ENCODE measurements around the gene RPS6KA2. TPM values are rescaled to one million over a fixed set of nuclear protein-coding genes. Genes with fewer than 3 reads are reported as not detected.

RPS6KA2 gene
- total and polyA plus RNA-seq, 2 experiments from 2014 or later, result 12.5 to 25.3 TPM

GRCh38 chr6:166366921-166367320 lies 260.1 kb downstream of the RPS6KA2 start (continued):
- TF ChIP-seq CTCF (conservative IDR thresholded peaks at IDR 0.05; ENCODE audit: low read depth in 2 of 2) (no peak), EZH2 (IDR thresholded peaks at IDR 0.05; ENCODE audit: low read depth, unreplicated experiment) (no peak), POLR2AphosphoS5 (IDR thresholded peaks at IDR 0.05; ENCODE audit: low read depth) (no peak), CREB1 (CRISPR knock-in tag; IDR thresholded peaks at IDR 0.05; ENCODE audit: low read depth) (no peak), ZNF114 (CRISPR knock-in tag; IDR thresholded peaks at IDR 0.05) (no peak), JUNB (IDR thresholded peaks at IDR 0.05; ENCODE audit: unreplicated experiment) (no peak), NANOG (IDR thresholded peaks at IDR 0.05; ENCODE audit: borderline replicate concordance) (no peak), ETS1 (IDR thresholded peaks at IDR 0.05) (no peak), EZH2phosphoT487 (IDR thresholded peaks at IDR 0.05; ENCODE audit: unreplicated experiment) (no peak), ZNF331 (CRISPR knock-in tag; IDR thresholded peaks at IDR 0.05; ENCODE audit: low read depth) (no peak), STAT1 (IDR thresholded peaks at IDR 0.05; ENCODE audit: unreplicated experiment) (no peak)
- TF ChIP-seq, protein P1, sequence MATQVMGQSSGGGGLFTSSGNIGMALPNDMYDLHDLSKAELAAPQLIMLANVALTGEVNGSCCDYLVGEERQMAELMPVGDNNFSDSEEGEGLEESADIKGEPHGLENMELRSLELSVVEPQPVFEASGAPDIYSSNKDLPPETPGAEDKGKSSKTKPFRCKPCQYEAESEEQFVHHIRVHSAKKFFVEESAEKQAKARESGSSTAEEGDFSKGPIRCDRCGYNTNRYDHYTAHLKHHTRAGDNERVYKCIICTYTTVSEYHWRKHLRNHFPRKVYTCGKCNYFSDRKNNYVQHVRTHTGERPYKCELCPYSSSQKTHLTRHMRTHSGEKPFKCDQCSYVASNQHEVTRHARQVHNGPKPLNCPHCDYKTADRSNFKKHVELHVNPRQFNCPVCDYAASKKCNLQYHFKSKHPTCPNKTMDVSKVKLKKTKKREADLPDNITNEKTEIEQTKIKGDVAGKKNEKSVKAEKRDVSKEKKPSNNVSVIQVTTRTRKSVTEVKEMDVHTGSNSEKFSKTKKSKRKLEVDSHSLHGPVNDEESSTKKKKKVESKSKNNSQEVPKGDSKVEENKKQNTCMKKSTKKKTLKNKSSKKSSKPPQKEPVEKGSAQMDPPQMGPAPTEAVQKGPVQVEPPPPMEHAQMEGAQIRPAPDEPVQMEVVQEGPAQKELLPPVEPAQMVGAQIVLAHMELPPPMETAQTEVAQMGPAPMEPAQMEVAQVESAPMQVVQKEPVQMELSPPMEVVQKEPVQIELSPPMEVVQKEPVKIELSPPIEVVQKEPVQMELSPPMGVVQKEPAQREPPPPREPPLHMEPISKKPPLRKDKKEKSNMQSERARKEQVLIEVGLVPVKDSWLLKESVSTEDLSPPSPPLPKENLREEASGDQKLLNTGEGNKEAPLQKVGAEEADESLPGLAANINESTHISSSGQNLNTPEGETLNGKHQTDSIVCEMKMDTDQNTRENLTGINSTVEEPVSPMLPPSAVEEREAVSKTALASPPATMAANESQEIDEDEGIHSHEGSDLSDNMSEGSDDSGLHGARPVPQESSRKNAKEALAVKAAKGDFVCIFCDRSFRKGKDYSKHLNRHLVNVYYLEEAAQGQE (IDR thresholded peaks at IDR 0.05; ENCODE audit: unreplicated experiment), result no peak

- H4K20me1 ChIP-seq (replicated peaks; ENCODE audit: insufficient read depth), result no peaks in the 10 kb centered on the region
- peaks cover 11% of the 10 kb centered on the region; the same call in 2 of the 3 replicates for H3K36me3 Mint-ChIP-seq (ENCODE audit: low read depth)
- no peak overlapping the region for H2AFZ ChIP-seq
- peak overlapping the region; percentile 61 for H3K4me3 Mint-ChIP-seq
- no peaks in the 10 kb centered on the region for H3K79me2 ChIP-seq (replicated peaks; ENCODE audit: insufficient read depth)
- H3K27me3 Mint-ChIP-seq (ENCODE audit: insufficient read depth, low read depth, poor library complexity), result peaks cover 4% of the 10 kb centered on the region
- H3K4me2 ChIP-seq, result peak overlapping the region; percentile 52
- no peaks in the 10 kb centered on the region for H3K9me3 Mint-ChIP-seq
- H3F3A ChIP-seq (replicated peaks; ENCODE audit: low read depth), result no peaks in the 10 kb centered on the region
- H3K9me2 ChIP-seq (ENCODE audit: insufficient read depth), result no peaks in the 10 kb centered on the region
- H3K4me1 ChIP-seq (ENCODE audit: insufficient read depth), result peaks cover 28% of the 10 kb centered on the region
- peak; percentile 54 for ATAC-seq
- no peaks in the 10 kb centered on the region for H3K36me3 ChIP-seq (ENCODE audit: insufficient read depth)
- H3K27ac Mint-ChIP-seq, result peak overlapping the region; percentile 99
- H3K27me3 ChIP-seq (ENCODE audit: insufficient read depth), result no peaks in the 10 kb centered on the region
- peaks cover 49% of the 10 kb centered on the region for H3K4me1 Mint-ChIP-seq
- H3K4me3 ChIP-seq, result peak overlapping the region; percentile 27
- peak; percentile 71 for DNase-seq (ENCODE audit: low spot score)
- peak overlapping the region; percentile 88 for H3K27ac ChIP-seq (ENCODE audit: low read depth)
- TF ChIP-seq STAT1 (IDR thresholded peaks at IDR 0.05; ENCODE audit: unreplicated experiment) (no peak), ZNF114 (CRISPR knock-in tag; IDR thresholded peaks at IDR 0.05) (no peak), CTCF (conservative IDR thresholded peaks at IDR 0.05; ENCODE audit: low read depth in 2 of 2) (no peak), EZH2 (IDR thresholded peaks at IDR 0.05; ENCODE audit: low read depth, unreplicated experiment) (no peak), EZH2phosphoT487 (IDR thresholded peaks at IDR 0.05; ENCODE audit: unreplicated experiment) (no peak), NANOG (IDR thresholded peaks at IDR 0.05; ENCODE audit: borderline replicate concordance) (no peak), ZNF331 (CRISPR knock-in tag; IDR thresholded peaks at IDR 0.05; ENCODE audit: low read depth) (no peak), JUNB (IDR thresholded peaks at IDR 0.05; ENCODE audit: unreplicated experiment) (no peak), CREB1 (CRISPR knock-in tag; IDR thresholded peaks at IDR 0.05; ENCODE audit: low read depth) (no peak)
- TF ChIP-seq, protein P1 (IDR thresholded peaks at IDR 0.05; ENCODE audit: unreplicated experiment), result no peak
Measured at GRCh38 chr6:166365806-166366205, 261.2 kb downstream of the RPS6KA2 start.
